ENCODE data around the gene CPNE4.

The CPNE4 gene

DNA sequence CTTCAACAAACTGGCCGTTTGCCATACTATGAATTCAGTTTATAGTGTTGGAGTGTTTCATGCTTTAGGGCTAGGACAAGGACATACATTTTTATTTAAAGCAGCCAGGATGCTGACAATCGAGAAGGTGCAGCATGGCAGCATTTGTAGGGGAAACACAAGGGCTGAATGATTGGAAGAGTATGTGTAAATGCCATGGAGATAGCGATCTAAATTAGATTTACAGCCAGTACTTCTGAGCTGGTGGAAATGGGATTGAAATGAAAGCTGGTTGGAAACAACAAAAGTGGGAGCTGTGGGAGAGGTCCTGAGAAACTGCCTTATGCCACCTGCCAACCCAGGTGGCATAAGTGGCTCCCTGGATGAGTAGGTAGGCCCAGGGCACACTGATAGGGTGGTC lies 322.2 kb downstream of the CPNE4 start:
- FAIRE-seq: no peak
- TF ChIP-seq SPI1 (IDR thresholded peaks at IDR 0.05; ENCODE audit: low read depth, low read length): no peak
- TF ChIP-seq TAF1 (IDR thresholded peaks at IDR 0.05; ENCODE audit: low read depth, low read length): no peak
- TF ChIP-seq POLR2AphosphoS5 (IDR thresholded peaks at IDR 0.05; ENCODE audit: low read depth, low read length): no peak
- DNase-seq (ENCODE audit: insufficient read length, low spot score): no peak

DNA sequence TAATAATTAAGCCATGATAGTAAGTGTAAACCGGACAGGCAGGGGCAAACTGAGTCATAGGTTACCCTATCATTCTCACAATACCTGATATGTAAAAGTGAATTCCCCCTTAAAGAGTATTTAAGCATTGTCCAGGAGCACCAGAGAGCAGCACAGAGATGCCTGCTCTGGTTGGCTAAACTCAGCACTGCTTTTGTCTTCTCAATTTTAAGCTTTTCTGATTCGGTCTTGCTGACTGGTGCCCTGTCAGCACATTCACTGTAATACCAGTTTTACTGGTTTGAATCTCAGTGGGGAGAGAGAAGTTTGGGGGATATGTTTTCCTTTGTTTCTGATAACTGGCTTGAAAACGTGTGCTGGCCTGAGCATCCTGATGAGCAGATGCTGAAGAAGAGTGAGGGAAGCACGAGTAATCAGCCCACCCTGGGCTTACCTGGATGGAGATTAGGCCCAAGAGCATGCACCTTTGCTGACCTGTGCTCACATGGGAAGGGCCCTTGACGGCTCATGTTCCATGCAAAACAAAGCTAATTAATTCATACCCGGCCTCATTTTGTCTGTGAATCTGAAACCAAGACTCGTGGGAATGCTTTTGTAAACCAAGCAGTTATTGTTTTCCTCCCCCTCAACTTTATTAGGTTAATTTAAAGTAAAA lies 323.6 kb downstream of the CPNE4 start:
- peak; percentile 50 for FAIRE-seq
- DNase-seq (ENCODE audit: insufficient read length, low spot score): no peak

DNA sequence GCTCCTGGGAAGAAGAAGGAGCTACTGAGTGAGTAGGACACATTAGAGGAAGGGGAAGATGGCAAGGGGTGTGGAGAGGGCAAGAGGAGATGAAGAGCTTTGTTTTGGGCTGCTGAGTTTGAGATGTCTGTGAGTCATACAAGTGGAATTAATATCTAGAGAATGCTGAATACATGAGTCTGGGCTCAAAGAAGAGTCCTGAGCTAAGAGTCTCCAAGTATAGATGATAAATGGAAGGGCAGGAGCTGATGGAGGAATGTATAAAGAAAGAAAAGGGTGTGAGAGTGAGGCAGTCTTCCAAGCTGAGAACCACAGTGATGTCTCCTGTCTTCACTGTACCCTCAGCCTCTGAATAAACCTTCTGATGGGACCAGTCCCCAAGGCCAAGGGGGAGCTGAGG lies 326.6 kb downstream of the CPNE4 start:
- DNase-seq (ENCODE audit: insufficient read length, low spot score) (no peak), FAIRE-seq (no peak)
- no peak for TF ChIP-seq POLR2AphosphoS5 (IDR thresholded peaks at IDR 0.05; ENCODE audit: low read depth, low read length)
- no peak for TF ChIP-seq PAX5 (IDR thresholded peaks at IDR 0.05; ENCODE audit: insufficient read depth, low read length, severe bottlenecking)
- no peak for TF ChIP-seq TAF1 (IDR thresholded peaks at IDR 0.05; ENCODE audit: low read depth, low read length)
- TF ChIP-seq SPI1 (IDR thresholded peaks at IDR 0.05; ENCODE audit: low read depth, low read length): no peak
- no peak for TF ChIP-seq POU2F2 (IDR thresholded peaks at IDR 0.05; ENCODE audit: low read depth, low read length)
- TF ChIP-seq POLR2A (IDR thresholded peaks at IDR 0.05; ENCODE audit: low read depth, low read length): no peak

More for the DNA sequence above, 323.6 kb downstream of the CPNE4 start:
- TF ChIP-seq SPI1 (IDR thresholded peaks at IDR 0.05; ENCODE audit: low read depth, low read length): no peak
- TF ChIP-seq PAX5 (IDR thresholded peaks at IDR 0.05; ENCODE audit: insufficient read depth, low read length, severe bottlenecking): no peak
- TF ChIP-seq POU2F2 (IDR thresholded peaks at IDR 0.05; ENCODE audit: low read depth, low read length): no peak

DNA sequence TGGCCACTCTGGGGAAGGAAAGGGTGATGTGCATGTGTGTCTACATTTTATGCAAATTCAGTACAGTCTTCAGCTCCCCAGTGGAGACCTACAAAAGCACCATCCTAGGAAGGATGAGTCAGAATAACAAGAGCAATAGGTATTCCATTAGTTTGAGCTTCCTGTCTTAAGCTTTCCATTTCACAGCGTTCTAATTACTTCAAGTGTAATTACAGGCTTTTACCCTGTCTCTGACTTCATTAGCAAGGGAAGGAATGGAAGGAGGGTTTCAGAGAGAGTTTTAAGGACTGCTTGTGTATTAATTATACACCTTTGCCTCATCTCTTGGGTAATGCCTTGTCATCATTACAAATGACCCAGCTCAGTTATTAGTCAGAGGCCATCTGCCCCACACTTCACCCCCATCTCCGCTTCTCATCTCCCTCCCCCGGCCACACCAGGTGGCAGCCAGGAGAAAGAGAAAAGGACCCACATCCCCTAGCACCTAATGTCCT lies 329.2 kb downstream of the CPNE4 start:
- no peak for DNase-seq (ENCODE audit: insufficient read length, low spot score)
- TF ChIP-seq PAX5 (IDR thresholded peaks at IDR 0.05; ENCODE audit: insufficient read depth, low read length, severe bottlenecking): no peak
- TF ChIP-seq TAF1 (IDR thresholded peaks at IDR 0.05; ENCODE audit: low read depth, low read length): no peak
- peak; percentile 95 for TF ChIP-seq POU2F2 (IDR thresholded peaks at IDR 0.05; ENCODE audit: low read depth, low read length)
- no peak for TF ChIP-seq SPI1 (IDR thresholded peaks at IDR 0.05; ENCODE audit: low read depth, low read length)
- TF ChIP-seq POLR2A (IDR thresholded peaks at IDR 0.05; ENCODE audit: low read depth, low read length): no peak
- TF ChIP-seq POLR2AphosphoS5 (IDR thresholded peaks at IDR 0.05; ENCODE audit: low read depth, low read length): no peak
- FAIRE-seq: no peak

DNA sequence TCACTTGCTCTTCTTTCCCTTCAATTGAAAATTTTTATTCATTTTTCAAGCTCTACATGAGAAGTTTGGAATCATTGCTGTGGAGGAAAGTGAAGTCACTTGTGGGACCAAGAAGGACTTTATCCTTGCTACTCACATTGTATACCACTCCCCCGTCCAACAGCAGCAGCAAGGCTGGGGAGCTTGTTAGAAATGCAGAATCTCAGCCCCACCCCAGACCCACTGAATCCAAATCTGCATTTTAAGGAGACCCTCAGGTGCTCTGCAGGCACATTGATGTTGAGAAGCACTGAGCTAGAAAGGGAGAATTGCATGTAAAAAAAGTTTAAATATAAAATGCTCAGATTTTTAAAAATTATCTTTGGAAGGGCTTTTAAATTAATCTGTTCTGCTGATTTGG lies 329.7 kb downstream of the CPNE4 start:
- no peak for TF ChIP-seq PAX5 (IDR thresholded peaks at IDR 0.05; ENCODE audit: insufficient read depth, low read length, severe bottlenecking)
- FAIRE-seq (no peak), DNase-seq (ENCODE audit: insufficient read length, low spot score) (no peak)

DNA sequence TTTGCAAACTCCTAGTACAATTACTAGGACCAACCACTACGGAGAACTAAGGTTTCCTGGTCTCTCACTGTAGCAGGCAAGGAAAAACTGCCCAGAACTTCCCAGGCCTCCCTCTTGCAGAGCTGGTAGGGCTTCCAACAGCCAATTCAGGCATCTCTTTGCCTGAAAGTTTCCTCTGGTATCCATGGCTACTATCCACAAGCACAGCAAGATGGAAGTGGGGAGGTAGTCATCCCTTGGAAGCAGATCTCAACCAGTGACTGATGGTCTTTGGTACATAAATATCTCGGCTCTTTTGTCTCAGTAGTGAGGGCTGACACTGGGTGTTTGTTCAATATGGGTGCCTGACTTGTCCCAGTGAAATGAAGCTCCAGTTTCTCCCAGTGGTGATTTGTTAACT lies 330.7 kb downstream of the CPNE4 start:
- DNase-seq (ENCODE audit: insufficient read length, low spot score): no peak
- FAIRE-seq: no peak
- TF ChIP-seq POLR2A (IDR thresholded peaks at IDR 0.05; ENCODE audit: low read depth, low read length): no peak
- TF ChIP-seq SPI1 (IDR thresholded peaks at IDR 0.05; ENCODE audit: low read depth, low read length): no peak
- no peak for TF ChIP-seq PAX5 (IDR thresholded peaks at IDR 0.05; ENCODE audit: insufficient read depth, low read length, severe bottlenecking)
- TF ChIP-seq POU2F2 (IDR thresholded peaks at IDR 0.05; ENCODE audit: low read depth, low read length): no peak
- TF ChIP-seq TAF1 (IDR thresholded peaks at IDR 0.05; ENCODE audit: low read depth, low read length): no peak
- no peak for TF ChIP-seq POLR2AphosphoS5 (IDR thresholded peaks at IDR 0.05; ENCODE audit: low read depth, low read length)

DNA sequence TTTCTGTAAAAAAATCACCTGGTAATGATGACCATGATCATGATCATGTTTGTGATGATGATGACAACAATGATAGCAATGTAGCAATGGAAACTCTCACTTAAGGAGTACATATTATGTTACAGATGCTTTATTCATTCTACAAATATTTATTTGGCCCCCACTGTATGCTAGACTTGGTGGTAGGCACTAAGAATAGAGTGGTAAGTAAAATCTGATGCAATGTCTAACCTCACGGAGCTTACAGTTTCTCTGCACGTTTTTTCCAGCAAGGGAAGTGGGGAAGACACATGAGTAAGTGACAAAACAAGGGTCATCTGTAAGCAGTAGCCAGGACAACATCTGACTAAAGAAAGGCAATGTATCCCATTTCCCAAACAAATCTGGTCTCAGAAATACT lies 332.7 kb downstream of the CPNE4 start:
- FAIRE-seq: no peak
- no peak for TF ChIP-seq TAF1 (IDR thresholded peaks at IDR 0.05; ENCODE audit: low read depth, low read length)
- no peak for TF ChIP-seq PAX5 (IDR thresholded peaks at IDR 0.05; ENCODE audit: insufficient read depth, low read length, severe bottlenecking)
- no peak for TF ChIP-seq SPI1 (IDR thresholded peaks at IDR 0.05; ENCODE audit: low read depth, low read length)
- no peak for TF ChIP-seq POU2F2 (IDR thresholded peaks at IDR 0.05; ENCODE audit: low read depth, low read length)
- TF ChIP-seq POLR2AphosphoS5 (IDR thresholded peaks at IDR 0.05; ENCODE audit: low read depth, low read length): no peak
- no peak for TF ChIP-seq POLR2A (IDR thresholded peaks at IDR 0.05; ENCODE audit: low read depth, low read length)
- no peak for DNase-seq (ENCODE audit: insufficient read length, low spot score)

DNA sequence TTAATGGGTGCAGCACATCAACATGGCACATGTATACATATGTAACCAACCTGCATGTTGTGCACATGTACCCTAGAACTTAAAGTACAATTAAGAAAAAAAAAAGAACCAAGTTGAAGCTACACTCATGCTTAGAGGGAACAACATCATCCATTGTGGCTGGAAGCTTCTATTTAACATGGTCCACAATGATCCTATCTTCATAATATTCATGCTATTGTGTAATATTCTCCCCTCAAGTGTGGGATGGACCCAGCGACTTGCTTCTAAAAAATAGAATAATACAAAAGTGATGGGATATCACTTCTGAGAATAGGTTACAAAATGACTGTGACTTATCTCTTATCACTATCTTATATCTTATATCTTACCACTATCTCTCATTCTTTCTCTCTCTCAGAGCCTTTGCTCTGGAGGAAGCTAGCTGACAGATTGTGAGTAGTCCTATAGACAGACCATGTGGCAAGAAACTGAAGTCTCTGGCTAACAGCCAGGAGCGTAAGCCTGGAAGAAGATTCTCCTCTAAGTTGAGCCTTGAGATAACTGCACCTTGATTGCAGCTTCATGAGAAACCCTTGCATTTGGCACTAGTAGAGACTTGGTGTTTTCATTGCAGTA lies 333.6 kb downstream of the CPNE4 start:
- FAIRE-seq (no peak), DNase-seq (ENCODE audit: insufficient read length, low spot score) (no peak)
- TF ChIP-seq POU2F2 (IDR thresholded peaks at IDR 0.05; ENCODE audit: low read depth, low read length) (no peak), POLR2AphosphoS5 (IDR thresholded peaks at IDR 0.05; ENCODE audit: low read depth, low read length) (no peak), POLR2A (IDR thresholded peaks at IDR 0.05; ENCODE audit: low read depth, low read length) (no peak), TAF1 (IDR thresholded peaks at IDR 0.05; ENCODE audit: low read depth, low read length) (no peak), SPI1 (IDR thresholded peaks at IDR 0.05; ENCODE audit: low read depth, low read length) (no peak), PAX5 (IDR thresholded peaks at IDR 0.05; ENCODE audit: insufficient read depth, low read length, severe bottlenecking) (no peak)

DNA sequence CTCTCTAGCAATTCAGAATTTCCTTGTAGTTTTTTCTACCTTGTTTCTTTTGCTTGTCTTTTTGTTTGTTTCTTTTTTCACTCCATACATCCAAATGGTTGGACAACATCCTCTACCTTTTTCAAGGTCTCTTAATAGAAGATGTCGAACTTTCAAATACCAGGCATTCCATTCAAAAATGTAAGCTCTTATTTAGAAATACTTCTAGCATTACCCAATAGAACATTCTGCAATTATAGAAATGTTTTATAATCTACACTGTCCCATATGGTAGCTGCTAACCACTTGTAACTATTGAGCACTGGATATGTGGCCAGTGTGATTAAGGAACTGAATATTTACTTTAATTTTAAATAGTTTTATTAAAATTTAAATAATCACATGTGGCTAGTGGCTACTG lies 335.8 kb downstream of the CPNE4 start:
- TF ChIP-seq POLR2AphosphoS5 (IDR thresholded peaks at IDR 0.05; ENCODE audit: low read depth, low read length): no peak
- no peak for TF ChIP-seq PAX5 (IDR thresholded peaks at IDR 0.05; ENCODE audit: insufficient read depth, low read length, severe bottlenecking)
- TF ChIP-seq TAF1 (IDR thresholded peaks at IDR 0.05; ENCODE audit: low read depth, low read length): no peak
- no peak for TF ChIP-seq POLR2A (IDR thresholded peaks at IDR 0.05; ENCODE audit: low read depth, low read length)
- TF ChIP-seq SPI1 (IDR thresholded peaks at IDR 0.05; ENCODE audit: low read depth, low read length): no peak
- TF ChIP-seq POU2F2 (IDR thresholded peaks at IDR 0.05; ENCODE audit: low read depth, low read length): no peak
- DNase-seq (ENCODE audit: insufficient read length, low spot score) (no peak), FAIRE-seq (no peak)

DNA sequence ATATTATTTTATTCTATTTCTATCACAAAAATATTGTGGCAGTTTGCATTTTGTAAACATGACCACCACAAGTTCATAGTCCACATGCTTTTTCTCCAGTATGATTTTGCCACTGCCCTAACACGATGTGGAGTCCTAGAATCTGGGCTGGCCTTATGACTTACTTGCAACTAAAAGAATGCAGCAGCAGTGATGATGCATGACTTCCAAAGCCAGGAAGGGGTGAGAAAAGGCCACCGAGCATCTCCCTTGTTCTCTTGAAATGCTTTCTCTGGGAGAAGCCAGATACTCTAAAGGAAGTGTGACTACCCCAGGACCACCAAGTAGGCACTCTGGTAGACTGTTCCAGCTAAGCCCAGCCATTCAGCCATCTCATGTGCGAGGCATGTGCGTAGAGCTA lies 340.4 kb downstream of the CPNE4 start:
- TF ChIP-seq POLR2AphosphoS5 (IDR thresholded peaks at IDR 0.05; ENCODE audit: low read depth, low read length) (no peak), POLR2A (IDR thresholded peaks at IDR 0.05; ENCODE audit: low read depth, low read length) (no peak), TAF1 (IDR thresholded peaks at IDR 0.05; ENCODE audit: low read depth, low read length) (no peak), POU2F2 (IDR thresholded peaks at IDR 0.05; ENCODE audit: low read depth, low read length) (no peak), PAX5 (IDR thresholded peaks at IDR 0.05; ENCODE audit: insufficient read depth, low read length, severe bottlenecking) (no peak), SPI1 (IDR thresholded peaks at IDR 0.05; ENCODE audit: low read depth, low read length) (no peak)
- no peak for FAIRE-seq
- no peak for DNase-seq (ENCODE audit: insufficient read length, low spot score)

All from GM12891 (cell line).